Natural killer cell (primary cell): ENCODE measurements around the gene FBH1. TPM values are rescaled to one million over a fixed set of nuclear protein-coding genes. Genes with fewer than 3 reads are reported as not detected.

Source experiments
- ATAC-seq, 3 donors: fragments of 150-1000 bp in 2 of 3; fragments of 200-7000 bp in 1 of 3; cut with Tn5 transposase; 1 replicate in 1 of 3; 2 replicates in 2 of 3; pipeline ENCODE4 v1.10.0; 2021; ENCODE audit warnings: mild to moderate bottlenecking in 2 of 3, moderate library complexity in 2 of 3
- DNase-seq, 2 donors: peaks; one replicate each; pipeline versions ENCODE4 v3.0.0 to v3.0.0-alpha.2; 2013 to 2021; ENCODE audit warnings: mixed read lengths in 1 of 2
- H3K27ac ChIP-seq: one replicate; pipeline ENCODE4 v1.5.1; 2013; ENCODE audit warnings: mild to moderate bottlenecking, low read length
- H3K27me3 ChIP-seq: one replicate; pipeline ENCODE4 v1.6.1; 2013; ENCODE audit warnings: low read length; ENCODE audit not compliant: control insufficient read depth, insufficient read depth
- H3K36me3 ChIP-seq: one replicate; pipeline ENCODE4 v1.6.1; 2013; ENCODE audit warnings: low read length; ENCODE audit not compliant: control insufficient read depth, insufficient read depth
- H3K4me1 ChIP-seq: one replicate; pipeline ENCODE4 v1.6.1; 2013; ENCODE audit warnings: low read length; ENCODE audit not compliant: control insufficient read depth, insufficient read depth
- H3K4me3 ChIP-seq: one replicate; pipeline ENCODE4 v1.5.1; 2013; ENCODE audit warnings: low read length
- H3K9me3 ChIP-seq: one replicate; pipeline ENCODE4 v1.6.1; 2013; ENCODE audit warnings: low read length; ENCODE audit not compliant: control insufficient read depth, insufficient read depth
- H3K27ac Mint-ChIP-seq, 2 donors: one replicate each; pipeline ENCODE4 v1.8.0; 2022; ENCODE audit warnings: mild to moderate bottlenecking in 2 of 2, mixed read lengths in 2 of 2, moderate library complexity in 1 of 2
- H3K27me3 Mint-ChIP-seq, 2 donors: one replicate each; pipeline ENCODE4 v1.8.0; 2022; ENCODE audit warnings: low read depth in 2 of 2, mixed read lengths in 2 of 2
- H3K36me3 Mint-ChIP-seq: one replicate; pipeline ENCODE4 v1.8.0; 2022; ENCODE audit warnings: mixed read lengths
- H3K4me1 Mint-ChIP-seq, 2 donors: one replicate each; pipeline ENCODE4 v1.8.0; 2022; ENCODE audit warnings: mixed read lengths in 2 of 2
- H3K4me3 Mint-ChIP-seq: one replicate; pipeline ENCODE4 v1.8.0; 2022; ENCODE audit warnings: mild to moderate bottlenecking, moderate library complexity, mixed read lengths
- H3K9me3 Mint-ChIP-seq, 2 donors: one replicate each; pipeline ENCODE4 v1.8.0; 2022; ENCODE audit warnings: mixed read lengths in 2 of 2
- whole genome bisulfite sequencing: methylation state at CpG from one replicate; pipeline ENCODE4 v1.1.7; 2013; ENCODE audit warnings: missing lambda C conversion rate; ENCODE audit not compliant: insufficient coverage; 5-methylcytosine and 5-hydroxymethylcytosine counted together
- intact Hi-C: fragments of 100-400 bp; cut with micrococcal nuclease; formaldehyde crosslinking; loops from one replicate; pipeline ENCODE4 v1.14.2; 2022
- total RNA-seq, 4 donors: library from RNA; stranded (reverse); fragments of 120-200 nt in 1 of 4; gene quantifications; one replicate each; pipeline versions ENCODE4 v1.2.3 to v1.2.4, GENCODE V29; 2013 to 2022
- TF ChIP-seq, protein P1 (sequence below): fragments of 200-600 bp; IDR thresholded peaks from one replicate; pipeline ENCODE4 v1.8.0; 2022; ENCODE audit warnings: antibody characterized with exemption

The FBH1 gene
- total RNA-seq, 3 donors from 2014 or later (not counting 1 experiment from before 2014, with no cell fraction given): 49.3 to 64.9 (median 62.7) TPM

GRCh38 chr10:5978230-5978489 lies 88.1 kb downstream of the FBH1 start:
- peak overlapping the region; percentile 94 for H3K4me3 Mint-ChIP-seq
- H3K36me3 Mint-ChIP-seq: no peaks in the 10 kb centered on the region
- DNase-seq: no peak
- peaks cover 22% of the 10 kb centered on the region for H3K4me1 ChIP-seq
- intact Hi-C loops: loop anchor here (5.0 to 10.0 kb wide), 3 partner anchors 107 to 283 kb away; partner anchors contain the start of genes GDI2 and RBM17
- WGBS: 17% methylated on average over 6 of the region's 6 CpGs
- H3K4me3 ChIP-seq: peak overlapping the region; percentile 97
- peaks cover 0 to under 1% of the 10 kb centered on the region in 2 donors for H3K27me3 Mint-ChIP-seq
- no peaks in the 10 kb centered on the region for H3K9me3 ChIP-seq
- H3K27ac Mint-ChIP-seq: peak overlapping the region; percentile 80 to 89
- H3K9me3 Mint-ChIP-seq: no peaks in the 10 kb centered on the region
- H3K27me3 ChIP-seq: no peaks in the 10 kb centered on the region
- ATAC-seq: no peak
- H3K4me1 Mint-ChIP-seq: peaks cover 23 to 24% of the 10 kb centered on the region in 2 donors
- TF ChIP-seq, protein P1, sequence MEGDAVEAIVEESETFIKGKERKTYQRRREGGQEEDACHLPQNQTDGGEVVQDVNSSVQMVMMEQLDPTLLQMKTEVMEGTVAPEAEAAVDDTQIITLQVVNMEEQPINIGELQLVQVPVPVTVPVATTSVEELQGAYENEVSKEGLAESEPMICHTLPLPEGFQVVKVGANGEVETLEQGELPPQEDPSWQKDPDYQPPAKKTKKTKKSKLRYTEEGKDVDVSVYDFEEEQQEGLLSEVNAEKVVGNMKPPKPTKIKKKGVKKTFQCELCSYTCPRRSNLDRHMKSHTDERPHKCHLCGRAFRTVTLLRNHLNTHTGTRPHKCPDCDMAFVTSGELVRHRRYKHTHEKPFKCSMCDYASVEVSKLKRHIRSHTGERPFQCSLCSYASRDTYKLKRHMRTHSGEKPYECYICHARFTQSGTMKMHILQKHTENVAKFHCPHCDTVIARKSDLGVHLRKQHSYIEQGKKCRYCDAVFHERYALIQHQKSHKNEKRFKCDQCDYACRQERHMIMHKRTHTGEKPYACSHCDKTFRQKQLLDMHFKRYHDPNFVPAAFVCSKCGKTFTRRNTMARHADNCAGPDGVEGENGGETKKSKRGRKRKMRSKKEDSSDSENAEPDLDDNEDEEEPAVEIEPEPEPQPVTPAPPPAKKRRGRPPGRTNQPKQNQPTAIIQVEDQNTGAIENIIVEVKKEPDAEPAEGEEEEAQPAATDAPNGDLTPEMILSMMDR: no peak
- H3K36me3 ChIP-seq: no peaks in the 10 kb centered on the region
- peak overlapping the region; percentile 19 for H3K27ac ChIP-seq

GRCh38 chr10:5981529-5981928 lies 91.5 kb downstream of the FBH1 start:
- Mint-ChIP-seq H3K36me3 (no peaks in the 10 kb centered on the region), H3K27ac (no peak overlapping the region), H3K4me3 (no peak overlapping the region), H3K4me1 (peaks cover 8% of the 10 kb centered on the region in 2 donors), H3K27me3 (peaks cover 0 to 10% of the 10 kb centered on the region in 2 donors), H3K9me3 (no peaks in the 10 kb centered on the region)
- Histone ChIP-seq H3K4me3 (no peak overlapping the region), H3K27ac (no peak overlapping the region), H3K4me1 (peaks cover 8% of the 10 kb centered on the region), H3K9me3 (no peaks in the 10 kb centered on the region), H3K27me3 (no peaks in the 10 kb centered on the region), H3K36me3 (no peaks in the 10 kb centered on the region)
- WGBS: over 99% methylated on average over 9 of the region's 9 CpGs
- ATAC-seq: no peak
- DNase-seq: no peak
- TF ChIP-seq, protein P1: no peak
- intact Hi-C loops: no loop called here

DNA sequence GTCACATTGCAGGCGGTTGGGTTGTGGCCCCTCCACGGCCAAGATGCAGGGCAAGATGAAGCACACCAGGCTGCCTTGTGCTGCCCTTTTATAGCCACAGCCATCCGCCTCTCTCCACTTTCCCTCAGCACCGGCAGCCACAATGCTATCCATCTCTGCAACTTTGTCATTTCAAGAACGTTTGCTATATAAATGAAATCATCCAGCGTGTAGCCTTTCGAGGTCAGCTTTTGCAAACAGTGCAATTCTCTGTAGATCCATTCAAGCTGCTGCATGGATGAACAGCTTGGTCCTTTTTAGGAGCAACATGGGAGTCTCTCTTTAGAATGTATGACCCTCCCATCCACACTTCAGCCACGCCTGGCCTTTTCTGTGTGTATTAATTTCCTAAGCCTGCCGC lies 93.7 kb downstream of the FBH1 start:
- no peak overlapping the region for H3K27ac Mint-ChIP-seq
- H3K4me3 Mint-ChIP-seq: no peak overlapping the region
- TF ChIP-seq, protein P1: no peak
- no peaks in the 10 kb centered on the region for H3K9me3 Mint-ChIP-seq
- peaks cover 0 to 10% of the 10 kb centered on the region in 2 donors for H3K27me3 Mint-ChIP-seq
- no peaks in the 10 kb centered on the region for H3K36me3 Mint-ChIP-seq
- H3K36me3 ChIP-seq: no peaks in the 10 kb centered on the region
- H3K4me1 Mint-ChIP-seq: peaks cover 0 to 10% of the 10 kb centered on the region in 2 donors
- no peak for ATAC-seq
- intact Hi-C loops: no loop called here
- WGBS: 90% methylated on average over 9 of the region's 9 CpGs
- H3K9me3 ChIP-seq: no peaks in the 10 kb centered on the region
- no peak overlapping the region for H3K4me3 ChIP-seq
- peaks cover 5% of the 10 kb centered on the region for H3K4me1 ChIP-seq
- no peak for DNase-seq
- H3K27ac ChIP-seq: no peak overlapping the region
- no peaks in the 10 kb centered on the region for H3K27me3 ChIP-seq

DNA sequence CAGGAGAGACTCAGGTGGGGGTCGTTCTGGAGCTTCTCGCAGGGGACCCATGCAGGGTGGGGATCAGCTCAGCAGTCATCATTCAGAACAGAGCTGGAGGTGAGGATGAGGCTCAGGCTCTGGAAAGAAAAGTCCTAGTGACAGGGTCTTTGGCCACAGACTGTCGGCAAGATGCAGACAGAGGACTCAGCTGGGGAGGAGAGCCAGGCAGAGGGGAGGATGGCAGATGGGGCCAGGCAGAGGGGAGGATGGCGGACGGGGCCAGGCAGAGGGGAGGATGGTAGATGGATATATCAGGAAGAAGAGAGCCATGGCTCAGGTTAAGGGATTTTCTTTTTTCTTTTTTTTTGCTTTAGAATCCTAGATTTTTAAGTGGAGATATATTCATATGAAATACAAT lies 95.0 kb downstream of the FBH1 start:
- Histone ChIP-seq H3K9me3 (no peaks in the 10 kb centered on the region), H3K4me1 (peaks cover 5% of the 10 kb centered on the region), H3K27me3 (no peaks in the 10 kb centered on the region), H3K4me3 (no peak overlapping the region), H3K27ac (no peak overlapping the region), H3K36me3 (no peaks in the 10 kb centered on the region)
- DNase-seq (no peak), ATAC-seq (no peak)
- Mint-ChIP-seq H3K9me3 (no peaks in the 10 kb centered on the region), H3K27me3 (peaks cover 0 to 10% of the 10 kb centered on the region in 2 donors), H3K27ac (no peak overlapping the region), H3K4me1 (peaks cover 0 to 10% of the 10 kb centered on the region in 2 donors), H3K4me3 (no peak overlapping the region), H3K36me3 (no peaks in the 10 kb centered on the region)
- TF ChIP-seq, protein P1: no peak
- WGBS: 91% methylated on average over 5 of the region's 5 CpGs
- intact Hi-C loops: no loop called here
